IMR-90 (cell line): Measurements from ENCODE around the gene ZNF607. TPM values are rescaled to one million over a fixed set of nuclear protein-coding genes. Genes with fewer than 3 reads are reported as not detected.

ENCODE experiments used
- ATAC-seq: fragments of 200-7000 bp; cut with Tn5 transposase; 2 replicates; pipeline ENCODE4 v1.9.1; 2020; ENCODE audit warnings: low read depth, mild to moderate bottlenecking, moderate library complexity
- BruUV-seq: library from RNA; stranded (reverse); fragments of 400-500 nt; replicated peaks from 2 replicates; lab custom pipeline; 2021; lab: Mats Ljungman, UMichigan
- CTCF ChIA-PET: fragments of 300-600 bp; formaldehyde crosslinking; extraction: SDS; loops from one replicate; lab custom pipeline; 2021; ENCODE audit warnings: antibody characterized with exemption; lab: Yijun Ruan, JAX
- POLR2A ChIA-PET: fragments of 300-600 bp; sonication (Branson Sonifier 250); formaldehyde crosslinking; loops from one replicate; lab custom pipeline; 2022; ENCODE audit warnings: antibody characterized with exemption; ENCODE audit not compliant: unreplicated experiment; lab: Charles Lee
- DNase-seq: peaks from one replicate; pipeline ENCODE4 v3.0.0; 2013
- H2AFZ ChIP-seq: replicated peaks from 2 replicates; pipeline ENCODE3; 2013; ENCODE audit warnings: low read length, mild to moderate bottlenecking; ENCODE audit not compliant: poor library complexity
- H2AK5ac ChIP-seq: 2 replicates; pipeline ENCODE4 v1.6.1; 2013; ENCODE audit warnings: low read depth, low read length, inconsistent platforms
- H2AK9ac ChIP-seq: replicated peaks from 2 replicates; pipeline ENCODE3; 2013; ENCODE audit warnings: mild to moderate bottlenecking, low read depth, low read length, moderate library complexity; ENCODE audit not compliant: poor library complexity
- H2BK120ac ChIP-seq: 2 replicates; pipeline ENCODE4 v1.6.1; 2013; ENCODE audit warnings: low read depth, low read length, inconsistent platforms
- H2BK15ac ChIP-seq: 3 replicates; pipeline ENCODE4 v1.6.1; 2013; ENCODE audit warnings: low read depth, low read length, inconsistent platforms
- H2BK20ac ChIP-seq: 2 replicates; pipeline ENCODE4 v1.6.1; 2013; ENCODE audit warnings: low read depth, mild to moderate bottlenecking, inconsistent platforms, low read length, moderate library complexity
- H2BK5ac ChIP-seq: 2 replicates; pipeline ENCODE4 v1.6.1; 2013; ENCODE audit warnings: mild to moderate bottlenecking, low read depth, low read length, inconsistent platforms; ENCODE audit not compliant: poor library complexity, severe bottlenecking
- H3K14ac ChIP-seq: replicated peaks from 2 replicates; pipeline ENCODE4 v1.6.1; 2013; ENCODE audit warnings: low read depth, low read length, inconsistent platforms
- H3K18ac ChIP-seq: 2 replicates; pipeline ENCODE4 v1.6.1; 2013; ENCODE audit warnings: low read depth, low read length, control low read depth
- H3K23ac ChIP-seq: 2 replicates; pipeline ENCODE4 v1.6.1; 2013; ENCODE audit warnings: low read depth, low read length, inconsistent platforms
- H3K27ac ChIP-seq: 2 replicates; pipeline ENCODE4 v1.5.1; 2013; ENCODE audit warnings: mild to moderate bottlenecking, control low read depth, low read length; ENCODE audit not compliant: insufficient read depth
- H3K27me3 ChIP-seq: 2 replicates; pipeline ENCODE4 v1.6.1; 2013; ENCODE audit warnings: low read length; ENCODE audit not compliant: control insufficient read depth, insufficient read depth
- H3K36me3 ChIP-seq: 2 replicates; pipeline ENCODE4 v1.6.1; 2013; ENCODE audit warnings: low read length, mixed read lengths; ENCODE audit not compliant: control insufficient read depth, insufficient read depth
- H3K4ac ChIP-seq: 2 replicates; pipeline ENCODE4 v1.6.1; 2013; ENCODE audit warnings: low read depth, low read length, inconsistent platforms
- H3K4me1 ChIP-seq: 2 replicates; pipeline ENCODE4 v1.6.1; 2013; ENCODE audit warnings: low read length, mixed read lengths; ENCODE audit not compliant: control insufficient read depth, insufficient read depth
- H3K4me2 ChIP-seq: 2 replicates; pipeline ENCODE4 v1.6.1; 2013; ENCODE audit warnings: low read depth, mild to moderate bottlenecking, control low read depth, low read length, moderate library complexity
- H3K4me3 ChIP-seq: 2 replicates; pipeline ENCODE4 v1.5.1; 2013; ENCODE audit warnings: low read depth, mild to moderate bottlenecking, control low read depth, low read length, moderate library complexity; ENCODE audit not compliant: insufficient read depth
- H3K56ac ChIP-seq: 2 replicates; pipeline ENCODE4 v1.6.1; 2013; ENCODE audit warnings: low read length, inconsistent platforms; ENCODE audit not compliant: insufficient read depth; ENCODE audit errors: extremely low read depth
- H3K79me1 ChIP-seq, 2 experiments: 2 replicates each; pipeline ENCODE4 v1.6.1; 2013; ENCODE audit warnings: low read length in 2 of 2, inconsistent platforms in 1 of 2, low read depth in 1 of 2
- H3K9ac ChIP-seq: 2 replicates; pipeline ENCODE4 v1.6.1; 2013; ENCODE audit warnings: low read depth, low read length, control low read depth
- H3K9me1 ChIP-seq: 2 replicates; pipeline ENCODE4 v1.6.1; 2013; ENCODE audit warnings: low read length, inconsistent platforms; ENCODE audit not compliant: insufficient read depth
- H3K9me3 ChIP-seq: 2 replicates; pipeline ENCODE4 v1.6.1; 2013; ENCODE audit warnings: low read length; ENCODE audit not compliant: control insufficient read depth, insufficient read depth
- H4K20me1 ChIP-seq: 2 replicates; pipeline ENCODE4 v1.6.1; 2013; ENCODE audit warnings: low read length, inconsistent platforms; ENCODE audit not compliant: insufficient read depth
- H4K5ac ChIP-seq: 2 replicates; pipeline ENCODE4 v1.6.1; 2013; ENCODE audit warnings: mild to moderate bottlenecking, low read depth, low read length, control low read depth
- H4K8ac ChIP-seq, 2 experiments: 2 replicates each; pipeline ENCODE4 v1.6.1; 2013; ENCODE audit warnings: low read depth in 2 of 2, low read length in 2 of 2, control low read depth in 1 of 2, inconsistent platforms in 1 of 2
- H4K91ac ChIP-seq: 2 replicates; pipeline ENCODE4 v1.6.1; 2013; ENCODE audit warnings: low read depth, low read length, inconsistent platforms; ENCODE audit not compliant: insufficient read depth
- BHLHE40 ChIP-seq: fragments of 150-350 bp; IDR thresholded peaks from 2 replicates; pipeline ENCODE4 v1.6.1; 2016; ENCODE audit warnings: mild to moderate bottlenecking, low read depth, low read length
- CEBPB ChIP-seq: IDR thresholded peaks from 2 replicates; pipeline ENCODE4 v1.6.1; 2012; ENCODE audit warnings: low read depth, low read length, improper control_type of control experiment
- CHD1 ChIP-seq: IDR thresholded peaks from 2 replicates; pipeline ENCODE4 v1.6.1; 2012; ENCODE audit warnings: low read depth, low read length, improper control_type of control experiment
- FOS ChIP-seq: fragments of 150-350 bp; IDR thresholded peaks from 2 replicates; pipeline ENCODE4 v1.6.1; 2016; ENCODE audit warnings: low read depth, low read length
- MAFK ChIP-seq: IDR thresholded peaks from 2 replicates; pipeline ENCODE4 v1.6.1; 2012; ENCODE audit warnings: low read depth, low read length, improper control_type of control experiment
- MAZ ChIP-seq: IDR thresholded peaks from 2 replicates; pipeline ENCODE4 v1.6.1; 2012; ENCODE audit warnings: low read depth, mild to moderate bottlenecking, low read length, improper control_type of control experiment, moderate library complexity, borderline replicate concordance
- MXI1 ChIP-seq: IDR thresholded peaks from 2 replicates; pipeline ENCODE4 v1.6.1; 2012; ENCODE audit warnings: low read depth, mild to moderate bottlenecking, low read length, moderate library complexity, borderline replicate concordance
- NFE2L2 ChIP-seq: fragments of 150-350 bp; IDR thresholded peaks from 2 replicates; pipeline ENCODE4 v1.6.1; 2016; ENCODE audit warnings: low read depth, mild to moderate bottlenecking, low read length
- POLR2A ChIP-seq: IDR thresholded peaks from 2 replicates; pipeline ENCODE4 v1.6.1; 2012; ENCODE audit warnings: mild to moderate bottlenecking, low read depth, low read length
- RAD21 ChIP-seq: IDR thresholded peaks from 2 replicates; pipeline ENCODE4 v1.6.1; 2012; ENCODE audit warnings: low read length, improper control_type of control experiment
- RCOR1 ChIP-seq: IDR thresholded peaks from 2 replicates; pipeline ENCODE4 v1.6.1; 2012; ENCODE audit warnings: mild to moderate bottlenecking, low read length, improper control_type of control experiment; ENCODE audit not compliant: insufficient replicate concordance
- RFX5 ChIP-seq: IDR thresholded peaks from 2 replicates; pipeline ENCODE4 v1.8.0; 2012; ENCODE audit warnings: low read depth, mild to moderate bottlenecking, low read length, moderate library complexity
- SMC3 ChIP-seq: fragments of 150-350 bp; IDR thresholded peaks from 2 replicates; pipeline ENCODE4 v1.6.1; 2016; ENCODE audit warnings: low read depth, mild to moderate bottlenecking, antibody characterized with exemption, low read length, moderate library complexity
- WGBS, 2 experiments: methylation state at CpG; one replicate each; pipeline versions ENCODE4 v1.1.5 to v1.1.7; 2013; ENCODE audit warnings: missing lambda C conversion rate in 2 of 2; ENCODE audit not compliant: insufficient read length in 1 of 2; ENCODE audit errors: extremely low coverage in 2 of 2; 5-methylcytosine and 5-hydroxymethylcytosine counted together
- dilution Hi-C: fragments of 300-500 bp; cut with HindIII; formaldehyde crosslinking; loops from one replicate; pipeline ENCODE4 v1.14.3; 2018; ENCODE audit warnings: low sequenced_read_pairs; ENCODE audit not compliant: unreplicated experiment
- in situ Hi-C: fragments of 300-500 bp; cut with MboI; formaldehyde crosslinking; loops from 3 replicates; pipeline ENCODE4 v1.14.3; 2019; ENCODE audit warnings: low sequenced_read_pairs, inconsistent platforms, mixed read lengths
- intact Hi-C: fragments of 100-400 bp; cut with micrococcal nuclease; formaldehyde crosslinking; loops from 2 replicates; pipeline ENCODE4 v1.10.0; 2022
- polyA plus RNA-seq, 3 experiments: library from polyadenylated mRNA; depleted of rRNA; stranded (reverse); fragments of >200 nt; gene quantifications; 2 replicates each; pipeline ENCODE4 v1.2.3, GENCODE V29; 2012; ENCODE audit warnings: low replicate concordance in 1 of 3
- total RNA-seq: library from RNA; depleted of rRNA; stranded (reverse); fragments of >200 nt; gene quantifications from 2 replicates; pipeline ENCODE4 v1.2.3, GENCODE V29; 2012
- TF ChIP-seq, protein P1 (sequence below): fragments of 150-350 bp; IDR thresholded peaks from 2 replicates; pipeline ENCODE4 v1.6.1; 2017; ENCODE audit warnings: mild to moderate bottlenecking, antibody characterized with exemption, low read length, low read depth
- TF ChIP-seq, protein P2 (sequence below): fragments of 150-350 bp; IDR thresholded peaks from 2 replicates; pipeline ENCODE4 v1.6.1; 2016; ENCODE audit warnings: low read depth, mild to moderate bottlenecking, low read length, moderate library complexity, borderline replicate concordance

ZNF607 gene
- total and polyA plus RNA-seq, 2 of the 4 experiments (the other 2 are of a cell fraction) = 1.2 to 2.7 TPM

DNA sequence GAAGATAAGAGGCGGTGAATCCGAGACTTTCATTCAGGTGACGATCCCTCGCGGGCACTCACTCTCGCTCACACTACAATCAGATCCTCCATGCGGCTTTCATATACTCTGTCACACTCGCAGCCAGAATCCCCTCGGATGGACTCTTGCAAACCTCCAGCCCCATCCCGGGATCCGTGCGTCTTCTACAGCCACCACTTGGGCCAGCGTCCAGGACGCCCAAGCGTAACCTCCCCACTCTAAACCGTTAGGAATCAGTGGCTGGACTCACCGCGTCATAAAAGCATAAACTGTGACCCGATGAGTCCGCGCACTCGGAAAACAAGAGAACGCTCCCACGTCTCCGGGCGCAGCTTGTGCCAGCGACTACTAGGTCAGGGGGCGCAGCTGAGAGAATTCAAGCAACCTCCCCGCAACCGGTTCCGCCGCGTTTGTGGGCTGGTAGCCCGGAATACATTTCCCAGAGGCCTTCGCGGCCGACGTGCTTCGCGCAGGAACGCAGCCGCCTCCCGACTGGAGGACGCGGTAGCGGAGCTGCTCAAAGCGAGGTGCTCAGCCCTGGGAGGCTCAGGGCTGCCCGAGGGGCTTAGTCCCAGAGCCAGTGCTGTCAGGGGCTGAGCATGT, 27.6 kb downstream of the ZNF607 start (continued):
- TF ChIP-seq POLR2A (0 out of 2 replicates have a peak, but pooled peaks have one; percentile 39), FOS (no peak)

DNA sequence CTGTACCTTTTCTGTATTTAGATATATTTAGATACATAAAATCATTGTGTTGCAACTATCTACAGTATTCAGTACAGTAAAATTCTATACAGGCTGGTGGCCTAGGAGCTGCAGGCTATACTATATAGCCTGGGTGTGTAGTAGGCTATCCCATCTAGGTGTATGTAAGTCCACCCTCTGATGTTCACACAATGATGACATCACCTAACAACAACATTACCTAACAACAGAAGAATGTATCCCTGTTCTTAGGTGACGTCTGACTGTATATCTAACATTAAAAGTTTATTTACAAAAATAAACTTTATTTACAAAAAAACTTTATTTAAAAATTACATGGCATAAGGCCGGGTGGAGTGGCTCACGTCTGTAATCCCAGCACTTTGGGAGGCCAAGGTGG, 36.0 kb downstream of the ZNF607 start:
- H3K23ac ChIP-seq = no peak overlapping the region
- H3K4me2 ChIP-seq = no peak overlapping the region
- H2BK120ac ChIP-seq = no peak overlapping the region
- H2AK5ac ChIP-seq = no peak overlapping the region
- WGBS, 2 experiments = 50% methylated on average over 2 of the region's 3 CpGs; no CpG with 5 or more reads in 1 of the 2 experiments
- dilution Hi-C loops = no loop called here
- no peaks in the 10 kb centered on the region for H3K36me3 ChIP-seq
- no peak overlapping the region for H2BK15ac ChIP-seq
- H2BK20ac ChIP-seq = no peak overlapping the region
- H4K91ac ChIP-seq = no peak overlapping the region
- H4K20me1 ChIP-seq = no peaks in the 10 kb centered on the region
- no peak overlapping the region for H3K18ac ChIP-seq
- no peaks in the 10 kb centered on the region for H3K4me1 ChIP-seq
- H4K8ac ChIP-seq = no peak overlapping the region
- H3K27ac ChIP-seq = no peak overlapping the region
- no peak overlapping the region for H2AK9ac ChIP-seq
- H3K27me3 ChIP-seq = no peaks in the 10 kb centered on the region
- intact Hi-C loops = no loop called here
- CTCF ChIA-PET = no interaction called here
- ATAC-seq = no peak
- no peak overlapping the region for H3K4ac ChIP-seq
- H2BK5ac ChIP-seq = no peak overlapping the region
- H3K9me3 ChIP-seq = peaks cover 6% of the 10 kb centered on the region
- H3K4me3 ChIP-seq = no peak overlapping the region
- in situ Hi-C loops = no loop called here
- POLR2A ChIA-PET = no interaction called here
- H4K5ac ChIP-seq = no peak overlapping the region
- no peak overlapping the region for H3K56ac ChIP-seq
- DNase-seq = no peak
- no peak overlapping the region for H3K14ac ChIP-seq
- H3K79me1 ChIP-seq = no peaks in the 10 kb centered on the region
- BruUV-seq = no TSS peak
- H2AFZ ChIP-seq = no peak overlapping the region
- H3K9me1 ChIP-seq = no peaks in the 10 kb centered on the region
- H3K9ac ChIP-seq = no peak overlapping the region
- TF ChIP-seq MXI1 (no peak), CEBPB (no peak), SMC3 (no peak), MAFK (no peak), MAZ (no peak), RAD21 (no peak), RCOR1 (no peak), CHD1 (no peak), RFX5 (no peak), POLR2A (no peak), NFE2L2 (no peak), FOS (no peak), BHLHE40 (no peak)
- TF ChIP-seq, protein P1, sequence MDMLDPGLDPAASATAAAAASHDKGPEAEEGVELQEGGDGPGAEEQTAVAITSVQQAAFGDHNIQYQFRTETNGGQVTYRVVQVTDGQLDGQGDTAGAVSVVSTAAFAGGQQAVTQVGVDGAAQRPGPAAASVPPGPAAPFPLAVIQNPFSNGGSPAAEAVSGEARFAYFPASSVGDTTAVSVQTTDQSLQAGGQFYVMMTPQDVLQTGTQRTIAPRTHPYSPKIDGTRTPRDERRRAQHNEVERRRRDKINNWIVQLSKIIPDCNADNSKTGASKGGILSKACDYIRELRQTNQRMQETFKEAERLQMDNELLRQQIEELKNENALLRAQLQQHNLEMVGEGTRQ = no peak
- TF ChIP-seq, protein P2, sequence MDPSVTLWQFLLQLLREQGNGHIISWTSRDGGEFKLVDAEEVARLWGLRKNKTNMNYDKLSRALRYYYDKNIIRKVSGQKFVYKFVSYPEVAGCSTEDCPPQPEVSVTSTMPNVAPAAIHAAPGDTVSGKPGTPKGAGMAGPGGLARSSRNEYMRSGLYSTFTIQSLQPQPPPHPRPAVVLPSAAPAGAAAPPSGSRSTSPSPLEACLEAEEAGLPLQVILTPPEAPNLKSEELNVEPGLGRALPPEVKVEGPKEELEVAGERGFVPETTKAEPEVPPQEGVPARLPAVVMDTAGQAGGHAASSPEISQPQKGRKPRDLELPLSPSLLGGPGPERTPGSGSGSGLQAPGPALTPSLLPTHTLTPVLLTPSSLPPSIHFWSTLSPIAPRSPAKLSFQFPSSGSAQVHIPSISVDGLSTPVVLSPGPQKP = no peak
